ENCODE results near the gene PCDH9. TPM values are rescaled to one million over a fixed set of nuclear protein-coding genes. Genes with fewer than 3 reads are reported as not detected.

Gene PCDH9
- total and polyA plus RNA-seq, 2 experiments from 2014 or later, result 0.56 to 0.76 TPM

- in situ Hi-C loops (cut with MboI), result no loop called here
Measured at GRCh38 chr13:67033170-67033569, 197.0 kb downstream of the PCDH9 start.

DNA sequence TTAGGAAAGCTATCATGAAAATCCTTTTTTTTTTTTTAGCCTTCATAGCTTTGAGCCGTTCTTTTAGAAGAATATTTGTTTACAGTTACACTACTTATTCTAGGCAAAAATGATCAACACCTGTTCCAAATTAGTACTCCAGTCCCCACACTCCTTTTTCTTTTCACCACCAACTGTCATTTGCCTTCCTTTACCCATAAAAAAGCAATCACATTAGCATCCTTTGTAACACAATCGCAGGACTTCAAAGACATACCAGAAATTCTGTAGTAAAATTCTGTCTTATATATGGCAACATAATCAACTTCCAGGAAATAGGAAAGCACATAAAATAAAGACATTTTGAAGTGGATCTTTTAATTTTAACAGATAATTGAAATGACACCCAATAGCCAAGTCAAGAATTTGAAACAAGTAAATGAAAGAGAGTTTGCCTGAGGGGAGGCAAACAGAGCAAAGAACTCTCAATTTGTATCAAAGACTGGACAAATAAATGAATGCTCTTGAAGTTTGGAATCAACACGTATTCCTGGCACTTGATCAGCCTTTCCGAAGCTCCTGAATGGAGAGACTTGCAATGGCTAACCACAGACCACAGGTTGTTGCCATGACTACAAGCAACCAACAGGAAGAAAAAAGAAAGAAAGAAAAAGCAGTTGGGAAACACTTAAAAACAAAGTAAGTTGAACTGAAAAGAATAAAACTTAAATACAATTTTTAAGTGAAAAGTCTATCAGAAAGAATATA, 206.8 kb downstream of the PCDH9 start:
- Histone ChIP-seq H3K9me2 (ENCODE audit: insufficient read depth) (no peaks in the 10 kb centered on the region), H2AFZ (no peak overlapping the region), H3K36me3 (ENCODE audit: low read depth) (no peaks in the 10 kb centered on the region), H3K4me3 (no peak overlapping the region), H3F3A (ENCODE audit: insufficient read depth) (no peaks in the 10 kb centered on the region), H3K27me3 (replicated peaks; ENCODE audit: insufficient read depth) (no peaks in the 10 kb centered on the region), H3K27ac (no peak overlapping the region), H3K4me2 (ENCODE audit: unreplicated experiment) (no peak overlapping the region), H3K9me3 (ENCODE audit: low read depth) (no peaks in the 10 kb centered on the region), H3K79me2 (ENCODE audit: insufficient read depth) (no peaks in the 10 kb centered on the region), H4K20me1 (ENCODE audit: insufficient read depth) (no peaks in the 10 kb centered on the region), H3K4me1 (ENCODE audit: insufficient read depth) (no peaks in the 10 kb centered on the region), H3K9ac (no peak overlapping the region)
- 5% methylated on average over 4 of the region's 4 CpGs for WGBS, 2 experiments (ENCODE audit: low coverage in 1 of 2, low lambda C conversion rate in 2 of 2, missing lambda C conversion rate in 2 of 2)
- no peak for TF ChIP-seq EZH2phosphoT487 (IDR thresholded peaks at IDR 0.05; ENCODE audit: insufficient read depth, low read depth)
- TF ChIP-seq EZH2 (IDR thresholded peaks at IDR 0.05; ENCODE audit: insufficient read depth, poor library complexity, severe bottlenecking), result no peak
- in situ Hi-C loops (cut with MboI), result no loop called here
- DNase-seq, result no peak

More at GRCh38 chr13:67033170-67033569, 197.0 kb downstream of the PCDH9 start:
- Histone ChIP-seq H3K27ac (no peak overlapping the region), H3K9me2 (ENCODE audit: insufficient read depth) (no peaks in the 10 kb centered on the region), H3K9me3 (ENCODE audit: low read depth) (no peaks in the 10 kb centered on the region), H2AFZ (no peak overlapping the region), H3K27me3 (replicated peaks; ENCODE audit: insufficient read depth) (no peaks in the 10 kb centered on the region), H4K20me1 (ENCODE audit: insufficient read depth) (no peaks in the 10 kb centered on the region), H3K36me3 (ENCODE audit: low read depth) (no peaks in the 10 kb centered on the region), H3K4me2 (ENCODE audit: unreplicated experiment) (no peak overlapping the region), H3F3A (ENCODE audit: insufficient read depth) (no peaks in the 10 kb centered on the region), H3K79me2 (ENCODE audit: insufficient read depth) (no peaks in the 10 kb centered on the region), H3K4me3 (no peak overlapping the region), H3K4me1 (ENCODE audit: insufficient read depth) (no peaks in the 10 kb centered on the region), H3K9ac (no peak overlapping the region)
- 9 to 35% methylated on average over 1 of the region's 1 CpG for WGBS, 2 experiments (ENCODE audit: low coverage in 1 of 2, low lambda C conversion rate in 2 of 2, missing lambda C conversion rate in 2 of 2)
- DNase-seq, result no peak
- no peak for TF ChIP-seq EZH2 (IDR thresholded peaks at IDR 0.05; ENCODE audit: insufficient read depth, poor library complexity, severe bottlenecking)
- no peak for TF ChIP-seq EZH2phosphoT487 (IDR thresholded peaks at IDR 0.05; ENCODE audit: insufficient read depth, low read depth)

- 56 to 65% methylated on average over 3 of the region's 3 CpGs for WGBS, 2 experiments (ENCODE audit: low coverage in 1 of 2, low lambda C conversion rate in 2 of 2, missing lambda C conversion rate in 2 of 2)
- TF ChIP-seq EZH2phosphoT487 (IDR thresholded peaks at IDR 0.05; ENCODE audit: insufficient read depth, low read depth), result no peak
- Histone ChIP-seq H3K79me2 (ENCODE audit: insufficient read depth) (no peaks in the 10 kb centered on the region), H3K27me3 (replicated peaks; ENCODE audit: insufficient read depth) (no peaks in the 10 kb centered on the region), H3K36me3 (ENCODE audit: low read depth) (no peaks in the 10 kb centered on the region), H3F3A (ENCODE audit: insufficient read depth) (no peaks in the 10 kb centered on the region), H3K27ac (no peak overlapping the region), H3K9ac (no peak overlapping the region), H2AFZ (no peak overlapping the region), H3K9me3 (ENCODE audit: low read depth) (no peaks in the 10 kb centered on the region), H4K20me1 (ENCODE audit: insufficient read depth) (no peaks in the 10 kb centered on the region), H3K4me3 (no peak overlapping the region), H3K9me2 (ENCODE audit: insufficient read depth) (no peaks in the 10 kb centered on the region), H3K4me1 (ENCODE audit: insufficient read depth) (no peaks in the 10 kb centered on the region), H3K4me2 (ENCODE audit: unreplicated experiment) (no peak overlapping the region)
- DNase-seq, result no peak
- in situ Hi-C loops (cut with MboI), result no loop called here
Measured at GRCh38 chr13:67018775-67019174, 211.4 kb downstream of the PCDH9 start.

- no peak overlapping the region for H2AFZ ChIP-seq
- H3K9me2 ChIP-seq (ENCODE audit: insufficient read depth), result no peaks in the 10 kb centered on the region
- no peak overlapping the region for H3K9ac ChIP-seq
- no peaks in the 10 kb centered on the region for H3F3A ChIP-seq (ENCODE audit: insufficient read depth)
- in situ Hi-C loops (cut with MboI), result no loop called here
- H3K36me3 ChIP-seq (ENCODE audit: low read depth), result no peaks in the 10 kb centered on the region
- no peaks in the 10 kb centered on the region for H3K9me3 ChIP-seq (ENCODE audit: low read depth)
- no peak overlapping the region for H3K4me3 ChIP-seq
- H4K20me1 ChIP-seq (ENCODE audit: insufficient read depth), result no peaks in the 10 kb centered on the region
- no peaks in the 10 kb centered on the region for H3K4me1 ChIP-seq (ENCODE audit: insufficient read depth)
- no peak overlapping the region for H3K4me2 ChIP-seq (ENCODE audit: unreplicated experiment)
- no peak for TF ChIP-seq EZH2 (IDR thresholded peaks at IDR 0.05; ENCODE audit: insufficient read depth, poor library complexity, severe bottlenecking)
- TF ChIP-seq EZH2phosphoT487 (IDR thresholded peaks at IDR 0.05; ENCODE audit: insufficient read depth, low read depth), result no peak
- WGBS, 2 experiments (ENCODE audit: low coverage in 1 of 2, low lambda C conversion rate in 2 of 2, missing lambda C conversion rate in 2 of 2), result 28 to 39% methylated on average over 2 of the region's 2 CpGs
- DNase-seq, result no peak
- no peaks in the 10 kb centered on the region for H3K79me2 ChIP-seq (ENCODE audit: insufficient read depth)
- no peak overlapping the region for H3K27ac ChIP-seq
- no peaks in the 10 kb centered on the region for H3K27me3 ChIP-seq (replicated peaks; ENCODE audit: insufficient read depth)
Measured at GRCh38 chr13:67017276-67017675, 212.9 kb downstream of the PCDH9 start.
